H9 (cell line): ENCODE data around the gene RAPH1. TPM values are rescaled to one million over a fixed set of nuclear protein-coding genes. Genes with fewer than 3 reads are reported as not detected.

ENCODE experiments used
- DNase-seq: peaks from one replicate; pipeline ENCODE4 v3.0.0-alpha.2; 2017
- H2AFZ ChIP-seq: one replicate; pipeline ENCODE4 v1.6.1; 2013; ENCODE audit warnings: mild to moderate bottlenecking, low read length, control low read depth, moderate library complexity
- H2AK5ac ChIP-seq: 2 replicates; pipeline ENCODE4 v1.6.1; 2013; ENCODE audit warnings: low read length, control low read depth, mixed read lengths; ENCODE audit not compliant: insufficient read length
- H2BK120ac ChIP-seq: one replicate; pipeline ENCODE4 v1.6.1; 2013; ENCODE audit warnings: low read depth, mild to moderate bottlenecking, low read length, control low read depth, inconsistent platforms; ENCODE audit not compliant: poor library complexity, severe bottlenecking
- H2BK12ac ChIP-seq: 2 replicates; pipeline ENCODE4 v1.6.1; 2013; ENCODE audit warnings: low read length, control low read depth, mixed read lengths, low read depth; ENCODE audit not compliant: insufficient read length
- H2BK15ac ChIP-seq: 2 replicates; pipeline ENCODE4 v1.6.1; 2013; ENCODE audit warnings: low read depth, low read length, control low read depth
- H2BK20ac ChIP-seq: one replicate; pipeline ENCODE4 v1.6.1; 2013; ENCODE audit warnings: low read depth, mild to moderate bottlenecking, low read length, control low read depth, inconsistent platforms; ENCODE audit not compliant: poor library complexity, severe bottlenecking
- H2BK5ac ChIP-seq: 2 replicates; pipeline ENCODE4 v1.6.1; 2013; ENCODE audit warnings: low read length, control low read depth, mixed read lengths; ENCODE audit not compliant: insufficient read length
- H3K14ac ChIP-seq: 2 replicates; pipeline ENCODE4 v1.6.1; 2013; ENCODE audit warnings: low read length, control low read depth; ENCODE audit not compliant: insufficient read depth
- H3K18ac ChIP-seq: 2 replicates; pipeline ENCODE4 v1.6.1; 2013; ENCODE audit warnings: low read depth, mild to moderate bottlenecking, mixed read lengths, low read length, control low read depth; ENCODE audit not compliant: insufficient read length
- H3K23ac ChIP-seq: 2 replicates; pipeline ENCODE4 v1.6.1; 2013; ENCODE audit warnings: low read length, control low read depth, mixed read lengths, low read depth; ENCODE audit not compliant: insufficient read length
- H3K23me2 ChIP-seq: 2 replicates; pipeline ENCODE4 v1.6.1; 2013; ENCODE audit warnings: low read depth, mild to moderate bottlenecking, mixed read lengths, low read length, control low read depth; ENCODE audit not compliant: insufficient read length, poor library complexity, severe bottlenecking
- H3K27ac ChIP-seq: 2 replicates; pipeline ENCODE4 v1.5.1; 2013; ENCODE audit warnings: low read length, control low read depth, mixed read lengths, low read depth; ENCODE audit not compliant: insufficient read length
- H3K27me3 ChIP-seq: 2 replicates; pipeline ENCODE4 v1.6.1; 2013; ENCODE audit warnings: low read length, control low read depth, inconsistent platforms; ENCODE audit not compliant: insufficient read depth
- H3K4ac ChIP-seq: 2 replicates; pipeline ENCODE4 v1.6.1; 2013; ENCODE audit warnings: low read depth, mild to moderate bottlenecking, control low read depth, inconsistent platforms, low read length, moderate library complexity
- H3K4me1 ChIP-seq: 2 replicates; pipeline ENCODE4 v1.6.1; 2013; ENCODE audit warnings: low read length, control low read depth, inconsistent platforms; ENCODE audit not compliant: insufficient read depth
- H3K4me2 ChIP-seq: 2 replicates; pipeline ENCODE4 v1.6.1; 2013; ENCODE audit warnings: low read length, control low read depth, mixed read lengths; ENCODE audit not compliant: insufficient read length, insufficient read depth
- H3K56ac ChIP-seq: 2 replicates; pipeline ENCODE4 v1.6.1; 2013; ENCODE audit warnings: low read depth, mild to moderate bottlenecking, mixed read lengths, low read length, control low read depth; ENCODE audit not compliant: insufficient read length
- H3K79me1 ChIP-seq: 2 replicates; pipeline ENCODE4 v1.6.1; 2013; ENCODE audit warnings: low read depth, mild to moderate bottlenecking, moderate library complexity, low read length, control low read depth, inconsistent platforms; ENCODE audit not compliant: insufficient read depth, poor library complexity, severe bottlenecking
- H3K79me2 ChIP-seq: 2 replicates; pipeline ENCODE4 v1.6.1; 2013; ENCODE audit warnings: low read length, control low read depth, inconsistent platforms; ENCODE audit not compliant: insufficient read depth
- H3K9ac ChIP-seq: 2 replicates; pipeline ENCODE4 v1.6.1; 2013; ENCODE audit warnings: low read length, control low read depth, mixed read lengths; ENCODE audit not compliant: insufficient read length; ENCODE audit errors: extremely low read depth
- H3K9me3 ChIP-seq: one replicate; pipeline ENCODE4 v1.6.1; 2013; ENCODE audit warnings: low read depth, low read length, inconsistent platforms; ENCODE audit not compliant: control insufficient read depth
- H3T11ph ChIP-seq: one replicate; pipeline ENCODE4 v1.6.1; 2013; ENCODE audit warnings: mild to moderate bottlenecking, low read length, control low read depth, inconsistent platforms
- H4K20me1 ChIP-seq: one replicate; pipeline ENCODE4 v1.6.1; 2013; ENCODE audit not compliant: control insufficient read depth, insufficient read length, insufficient read depth
- H4K5ac ChIP-seq: 2 replicates; pipeline ENCODE4 v1.6.1; 2013; ENCODE audit warnings: low read depth, mild to moderate bottlenecking, mixed read lengths, low read length, control low read depth; ENCODE audit not compliant: insufficient read length
- H4K8ac ChIP-seq: replicated peaks from 2 replicates; pipeline ENCODE4 v1.6.1; 2013; ENCODE audit warnings: low read length, control low read depth, mixed read lengths, low read depth; ENCODE audit not compliant: insufficient read length
- H4K91ac ChIP-seq: 2 replicates; pipeline ENCODE4 v1.6.1; 2013; ENCODE audit warnings: low read depth, mild to moderate bottlenecking, moderate library complexity, mixed read lengths, low read length, control low read depth; ENCODE audit not compliant: insufficient read length
- H3K27ac Mint-ChIP-seq, 3 experiments: 2 replicates in 2 of 3; 3 replicates in 1 of 3; pipeline ENCODE4 v1.8.0; 2020 to 2021; ENCODE audit warnings: mixed read lengths in 3 of 3, mild to moderate bottlenecking in 1 of 3, moderate library complexity in 1 of 3
- H3K27me3 Mint-ChIP-seq: 2 replicates; pipeline ENCODE4 v1.8.0; 2021; ENCODE audit warnings: low read depth, mild to moderate bottlenecking, moderate library complexity, mixed read lengths
- H3K36me3 Mint-ChIP-seq, 3 experiments: 2 replicates in 2 of 3; 3 replicates in 1 of 3; pipeline ENCODE4 v1.8.0; 2020 to 2021; ENCODE audit warnings: low read depth in 3 of 3, mixed read lengths in 3 of 3; ENCODE audit not compliant: insufficient read depth in 1 of 3
- H3K4me1 Mint-ChIP-seq, 2 experiments: 2 replicates each; pipeline ENCODE4 v1.8.0; 2020; ENCODE audit warnings: mixed read lengths in 2 of 2
- H3K4me3 Mint-ChIP-seq, 2 experiments: 2 replicates in 1 of 2; 3 replicates in 1 of 2; pipeline ENCODE4 v1.8.0; 2020 to 2021; ENCODE audit warnings: mild to moderate bottlenecking in 2 of 2, mixed read lengths in 2 of 2, moderate library complexity in 1 of 2
- H3K9me3 Mint-ChIP-seq, 2 experiments: 2 replicates in 1 of 2; 3 replicates in 1 of 2; pipeline ENCODE4 v1.8.0; 2020; ENCODE audit warnings: mild to moderate bottlenecking in 2 of 2, mixed read lengths in 2 of 2, moderate library complexity in 1 of 2
- WGBS: extraction: QIAGEN DNeasy Blood & Tissue Kit; methylation state at CpG from one replicate; pipeline ENCODE4 v1.1.7; 2013; ENCODE audit warnings: missing lambda C conversion rate, low lambda C conversion rate, mixed read lengths; ENCODE audit not compliant: insufficient read length; ENCODE audit errors: extremely low coverage; 5-methylcytosine and 5-hydroxymethylcytosine counted together
- total RNA-seq: library from RNA; stranded (reverse); gene quantifications from 2 replicates; pipeline ENCODE4 v1.2.1, GENCODE V29; 2021
- TF ChIP-seq, protein P1 (sequence below): fragments of 200-600 bp; sonication (generic); conservative IDR thresholded peaks from 3 replicates; pipeline ENCODE4 v1.8.0; 2021; ENCODE audit warnings: antibody characterized with exemption, mild to moderate bottlenecking

The RAPH1 gene
- total RNA-seq, 1 experiment from 2014 or later: 17.1 TPM

- Histone ChIP-seq H3K4ac (no peak overlapping the region), H3K27me3 (no peaks in the 10 kb centered on the region), H3K23ac (no peak overlapping the region), H3K9ac (no peak overlapping the region), H3K4me2 (no peak overlapping the region), H4K91ac (no peak overlapping the region), H3K9me3 (no peaks in the 10 kb centered on the region), H3K23me2 (no peaks in the 10 kb centered on the region), H3K14ac (no peak overlapping the region; the same call in 1 of the 2 replicates), H2AK5ac (no peak overlapping the region), H3K27ac (no peak overlapping the region), H3T11ph (no peak overlapping the region), H4K20me1 (no peaks in the 10 kb centered on the region), H4K5ac (no peak overlapping the region), H2BK120ac (no peak overlapping the region), H3K4me1 (peaks cover 3% of the 10 kb centered on the region; the same call in 1 of the 2 replicates), H3K18ac (no peak overlapping the region), H4K8ac (no peak overlapping the region), H2AFZ (no peak overlapping the region), H2BK5ac (no peak overlapping the region), H3K56ac (no peak overlapping the region), H2BK20ac (no peak overlapping the region), H3K79me2 (no peaks in the 10 kb centered on the region), H2BK15ac (no peak overlapping the region), H3K79me1 (no peaks in the 10 kb centered on the region), H2BK12ac (no peak overlapping the region)
- no CpG with 5 or more reads among the region's 1 CpG for WGBS
- TF ChIP-seq, protein P1, sequence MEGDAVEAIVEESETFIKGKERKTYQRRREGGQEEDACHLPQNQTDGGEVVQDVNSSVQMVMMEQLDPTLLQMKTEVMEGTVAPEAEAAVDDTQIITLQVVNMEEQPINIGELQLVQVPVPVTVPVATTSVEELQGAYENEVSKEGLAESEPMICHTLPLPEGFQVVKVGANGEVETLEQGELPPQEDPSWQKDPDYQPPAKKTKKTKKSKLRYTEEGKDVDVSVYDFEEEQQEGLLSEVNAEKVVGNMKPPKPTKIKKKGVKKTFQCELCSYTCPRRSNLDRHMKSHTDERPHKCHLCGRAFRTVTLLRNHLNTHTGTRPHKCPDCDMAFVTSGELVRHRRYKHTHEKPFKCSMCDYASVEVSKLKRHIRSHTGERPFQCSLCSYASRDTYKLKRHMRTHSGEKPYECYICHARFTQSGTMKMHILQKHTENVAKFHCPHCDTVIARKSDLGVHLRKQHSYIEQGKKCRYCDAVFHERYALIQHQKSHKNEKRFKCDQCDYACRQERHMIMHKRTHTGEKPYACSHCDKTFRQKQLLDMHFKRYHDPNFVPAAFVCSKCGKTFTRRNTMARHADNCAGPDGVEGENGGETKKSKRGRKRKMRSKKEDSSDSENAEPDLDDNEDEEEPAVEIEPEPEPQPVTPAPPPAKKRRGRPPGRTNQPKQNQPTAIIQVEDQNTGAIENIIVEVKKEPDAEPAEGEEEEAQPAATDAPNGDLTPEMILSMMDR: no peak
- Mint-ChIP-seq H3K27me3 (no peaks in the 10 kb centered on the region; the same call in 1 of the 2 replicates), H3K27ac (no peak overlapping the region), H3K4me1 (peaks cover 6 to 9% of the 10 kb centered on the region in 2 experiments; a peak in 3 of 4 replicates), H3K4me3 (no peak overlapping the region), H3K36me3 (no peaks in the 10 kb centered on the region), H3K9me3 (no peaks in the 10 kb centered on the region; a peak in 1 of 5 replicates)
- no peak for DNase-seq
Observed at GRCh38 chr2:203553784-203554183, 18.7 kb upstream of the RAPH1 start.
